Loucy (cell line): Measurements from ENCODE around the gene KANSL2.

Experiments used
- H2AFZ ChIP-seq: fragments of 200-600 bp; sonication (generic); 2 replicates; pipeline ENCODE4 v1.6.0; 2016; ENCODE audit warnings: antibody characterized with exemption, mild to moderate bottlenecking, low read length, moderate library complexity
- H3F3A ChIP-seq: fragments of 200-600 bp; 2 replicates; pipeline ENCODE4 v1.6.0; 2016; ENCODE audit warnings: antibody characterized with exemption, low read depth, mild to moderate bottlenecking
- H3K27me3 ChIP-seq: fragments of 200-600 bp; sonication (generic); 2 replicates; pipeline ENCODE4 v1.6.1; 2014; ENCODE audit warnings: low read length, mild to moderate bottlenecking; ENCODE audit not compliant: insufficient read depth, poor library complexity, severe bottlenecking
- H3K36me3 ChIP-seq: fragments of 200-600 bp; sonication (generic); 2 replicates; pipeline ENCODE4 v1.6.1; 2016; ENCODE audit warnings: low read length; ENCODE audit not compliant: insufficient read depth
- H3K4me1 ChIP-seq: fragments of 200-600 bp; sonication (generic); 2 replicates; pipeline ENCODE4 v1.5.1; 2014; ENCODE audit warnings: low read length, mild to moderate bottlenecking; ENCODE audit not compliant: insufficient read depth, poor library complexity, severe bottlenecking
- H3K4me2 ChIP-seq: fragments of 200-600 bp; sonication (generic); 2 replicates; pipeline ENCODE4 v1.6.0; 2014; ENCODE audit warnings: antibody characterized with exemption, low read length, low read depth, mild to moderate bottlenecking; ENCODE audit not compliant: poor library complexity, severe bottlenecking
- H3K4me3 ChIP-seq: fragments of 200-600 bp; sonication (generic); 2 replicates; pipeline ENCODE4 v1.5.1; 2014; ENCODE audit warnings: low read length, mild to moderate bottlenecking, mixed read lengths; ENCODE audit not compliant: poor library complexity, severe bottlenecking
- H3K79me2 ChIP-seq: fragments of 200-600 bp; sonication (generic); 2 replicates; pipeline ENCODE4 v1.6.1; 2014; ENCODE audit warnings: low read length; ENCODE audit not compliant: insufficient read depth
- H3K9ac ChIP-seq: fragments of 200-600 bp; sonication (generic); 2 replicates; pipeline ENCODE4 v1.6.0; 2014; ENCODE audit warnings: mild to moderate bottlenecking, low read depth, low read length, moderate library complexity; ENCODE audit not compliant: poor library complexity, severe bottlenecking
- H3K9me2 ChIP-seq: fragments of 200-600 bp; sonication (generic); replicated peaks from 2 replicates; pipeline ENCODE4 v1.6.1; 2016; ENCODE audit warnings: low read depth, low read length, mixed read lengths
- H3K9me3 ChIP-seq: fragments of 200-600 bp; sonication (generic); 2 replicates; pipeline ENCODE4 v1.6.1; 2014; ENCODE audit warnings: mild to moderate bottlenecking, antibody characterized with exemption, low read length, low read depth; ENCODE audit not compliant: insufficient read depth
- H4K20me1 ChIP-seq: fragments of 200-600 bp; sonication (generic); 2 replicates; pipeline ENCODE4 v1.6.0; 2014; ENCODE audit warnings: antibody characterized with exemption, low read length, mild to moderate bottlenecking; ENCODE audit not compliant: insufficient read depth, poor library complexity, severe bottlenecking
- EZH2phosphoT487 ChIP-seq: fragments of 200-600 bp; IDR thresholded peaks from 2 replicates; pipeline ENCODE4 v1.6.1; 2018; ENCODE audit warnings: antibody characterized with exemption, mild to moderate bottlenecking, moderate library complexity, borderline replicate concordance
- TF ChIP-seq, protein P1 (sequence below): fragments of 200-600 bp; sonication (generic); conservative IDR thresholded peaks from 2 replicates; pipeline ENCODE4 v1.5.1; 2014; ENCODE audit warnings: mild to moderate bottlenecking, antibody characterized with exemption, low read length

Gene KANSL2

DNA sequence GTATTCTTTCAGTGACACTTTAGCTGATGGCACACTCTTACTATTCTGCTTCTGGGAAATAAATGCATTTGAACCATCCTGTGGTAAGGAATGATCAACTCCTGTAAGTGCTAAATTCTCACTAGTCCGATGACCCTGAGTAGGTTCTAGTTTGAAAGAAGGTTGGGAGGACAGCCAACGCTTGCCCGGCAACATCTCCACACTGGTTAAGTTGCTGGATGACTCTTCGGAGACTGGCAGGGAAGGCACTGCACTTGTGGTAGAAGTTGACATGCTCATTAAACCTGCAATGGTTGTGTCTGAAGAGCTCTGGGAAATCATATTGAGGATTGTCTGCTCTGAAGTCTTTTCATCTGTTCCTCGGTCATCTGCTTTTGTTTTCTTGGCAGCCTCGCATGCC, 12.0 kb upstream of the KANSL2 start:
- Histone ChIP-seq H3F3A (no peaks in the 10 kb centered on the region), H4K20me1 (peaks cover 14% of the 10 kb centered on the region), H3K4me2 (no peak overlapping the region), H3K9me2 (no peaks in the 10 kb centered on the region), H3K36me3 (peaks cover 91% of the 10 kb centered on the region), H3K9me3 (no peaks in the 10 kb centered on the region), H3K9ac (no peak overlapping the region), H3K79me2 (peaks cover 8% of the 10 kb centered on the region; the same call in 1 of the 2 replicates), H2AFZ (no peak overlapping the region), H3K27me3 (no peaks in the 10 kb centered on the region), H3K4me3 (no peak overlapping the region), H3K4me1 (no peaks in the 10 kb centered on the region)
- TF ChIP-seq, protein P1, sequence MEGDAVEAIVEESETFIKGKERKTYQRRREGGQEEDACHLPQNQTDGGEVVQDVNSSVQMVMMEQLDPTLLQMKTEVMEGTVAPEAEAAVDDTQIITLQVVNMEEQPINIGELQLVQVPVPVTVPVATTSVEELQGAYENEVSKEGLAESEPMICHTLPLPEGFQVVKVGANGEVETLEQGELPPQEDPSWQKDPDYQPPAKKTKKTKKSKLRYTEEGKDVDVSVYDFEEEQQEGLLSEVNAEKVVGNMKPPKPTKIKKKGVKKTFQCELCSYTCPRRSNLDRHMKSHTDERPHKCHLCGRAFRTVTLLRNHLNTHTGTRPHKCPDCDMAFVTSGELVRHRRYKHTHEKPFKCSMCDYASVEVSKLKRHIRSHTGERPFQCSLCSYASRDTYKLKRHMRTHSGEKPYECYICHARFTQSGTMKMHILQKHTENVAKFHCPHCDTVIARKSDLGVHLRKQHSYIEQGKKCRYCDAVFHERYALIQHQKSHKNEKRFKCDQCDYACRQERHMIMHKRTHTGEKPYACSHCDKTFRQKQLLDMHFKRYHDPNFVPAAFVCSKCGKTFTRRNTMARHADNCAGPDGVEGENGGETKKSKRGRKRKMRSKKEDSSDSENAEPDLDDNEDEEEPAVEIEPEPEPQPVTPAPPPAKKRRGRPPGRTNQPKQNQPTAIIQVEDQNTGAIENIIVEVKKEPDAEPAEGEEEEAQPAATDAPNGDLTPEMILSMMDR = no peak
- no peak for TF ChIP-seq EZH2phosphoT487

DNA sequence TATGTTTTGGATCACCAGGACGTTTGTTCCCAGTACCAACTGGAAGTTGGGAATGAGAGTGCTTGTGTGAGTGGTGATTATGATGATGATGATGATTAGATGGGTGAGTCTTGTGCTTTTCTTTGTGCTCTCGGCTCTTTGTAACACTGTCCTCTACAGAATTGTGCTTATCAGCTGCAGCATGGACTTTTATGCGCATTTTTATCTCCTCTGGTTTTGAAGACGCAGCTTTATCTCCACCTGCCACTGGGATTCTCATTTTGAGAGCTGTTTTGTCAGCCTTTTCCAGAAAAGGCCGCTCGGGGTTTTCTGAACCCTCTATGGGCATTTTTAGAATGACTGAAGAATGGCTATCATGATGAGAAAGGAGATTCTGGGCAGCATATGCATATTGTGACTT, 11.5 kb upstream of the KANSL2 start:
- Histone ChIP-seq H3K36me3 (peaks cover 92% of the 10 kb centered on the region), H3K4me3 (no peak overlapping the region), H2AFZ (no peak overlapping the region), H3K9ac (no peak overlapping the region), H3F3A (no peaks in the 10 kb centered on the region), H3K4me1 (no peaks in the 10 kb centered on the region), H3K9me3 (no peaks in the 10 kb centered on the region), H3K27me3 (no peaks in the 10 kb centered on the region), H4K20me1 (peaks cover 13% of the 10 kb centered on the region), H3K79me2 (peaks cover 8% of the 10 kb centered on the region; the same call in 1 of the 2 replicates), H3K9me2 (no peaks in the 10 kb centered on the region), H3K4me2 (no peak overlapping the region)
- TF ChIP-seq EZH2phosphoT487 = no peak
- TF ChIP-seq, protein P1 = no peak

DNA sequence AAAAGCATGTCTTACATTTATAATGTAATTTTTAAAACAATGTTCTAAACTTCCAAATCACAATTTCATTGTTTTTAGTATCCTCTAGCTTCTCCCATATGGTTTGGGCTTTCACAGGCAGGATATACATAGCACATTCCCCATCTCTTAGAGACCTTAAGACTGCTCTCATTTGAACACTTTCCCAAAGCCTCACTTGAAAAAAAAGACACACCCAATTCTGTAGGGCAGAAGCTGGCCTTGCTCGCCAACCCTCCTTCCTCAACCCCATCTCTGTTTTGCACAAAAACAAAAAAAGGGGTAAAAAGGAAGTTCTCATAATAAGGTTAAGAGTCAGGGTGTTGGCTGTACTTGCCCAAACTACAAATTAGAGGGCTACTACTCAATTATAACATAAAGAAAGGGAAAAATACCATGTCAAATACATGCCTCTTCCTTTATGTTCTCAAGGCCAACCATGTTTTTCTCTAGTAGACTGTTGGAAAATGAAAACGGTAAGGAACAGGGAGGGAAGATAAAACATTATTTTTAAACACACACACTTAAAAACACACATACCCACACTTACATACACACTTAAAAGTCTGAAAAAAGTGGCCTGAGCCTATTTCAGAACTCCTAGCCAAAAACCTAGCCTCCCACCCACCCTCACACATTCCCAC, 9.9 kb upstream of the KANSL2 start:
- no peak overlapping the region for H2AFZ ChIP-seq
- H3K9me2 ChIP-seq = no peaks in the 10 kb centered on the region
- peaks cover 85% of the 10 kb centered on the region for H3K36me3 ChIP-seq
- no peaks in the 10 kb centered on the region for H3K4me1 ChIP-seq
- no peak overlapping the region for H3K9ac ChIP-seq
- H3F3A ChIP-seq = no peaks in the 10 kb centered on the region
- H3K27me3 ChIP-seq = no peaks in the 10 kb centered on the region
- H3K4me2 ChIP-seq = no peak overlapping the region
- peaks cover 8% of the 10 kb centered on the region; the same call in 1 of the 2 replicates for H3K79me2 ChIP-seq
- H4K20me1 ChIP-seq = peaks cover 11% of the 10 kb centered on the region
- TF ChIP-seq EZH2phosphoT487 = no peak
- TF ChIP-seq, protein P1 = no peak
- no peak overlapping the region for H3K4me3 ChIP-seq
- no peaks in the 10 kb centered on the region for H3K9me3 ChIP-seq
